Tibial nerve (tissue), 4 donors: ENCODE results near the gene QSOX1. TPM values are rescaled to one million over a fixed set of nuclear protein-coding genes. Genes with fewer than 3 reads are reported as not detected.

Experiments
- DNase-seq, 2 donors: peaks; one replicate each; pipeline ENCODE4 v3.0.0-alpha.2; 2019; ENCODE audit warnings: low spot score in 2 of 2
- H3K27ac ChIP-seq, 4 donors: fragments of 200-600 bp; sonication (generic) in 3 of 4; one replicate each; pipeline ENCODE4 v1.5.1; 2017 to 2019; ENCODE audit warnings: mild to moderate bottlenecking in 1 of 4
- H3K27me3 ChIP-seq, 2 donors: fragments of 200-600 bp; sonication (generic) in 1 of 2; one replicate each; pipeline versions ENCODE4 v1.5.1 to v1.6.0; 2017 to 2019
- H3K36me3 ChIP-seq, 3 donors: fragments of 200-600 bp; sonication (generic); one replicate each; pipeline ENCODE4 v1.5.1; 2018 to 2019
- H3K4me1 ChIP-seq, 4 donors: fragments of 200-600 bp; sonication (generic) in 3 of 4; one replicate each; pipeline ENCODE4 v1.5.1; 2017 to 2019
- H3K4me3 ChIP-seq, 4 donors: fragments of 200-600 bp; sonication (generic) in 3 of 4; one replicate each; pipeline ENCODE4 v1.5.1; 2017 to 2019; ENCODE audit warnings: mild to moderate bottlenecking in 1 of 4, moderate library complexity in 1 of 4
- H3K9me3 ChIP-seq, 4 donors: fragments of 200-600 bp; sonication (generic) in 3 of 4; one replicate each; pipeline ENCODE4 v1.5.1; 2017 to 2019
- CTCF ChIP-seq, 5 experiments: fragments of 200-600 bp in 3 of 5; fragments of 450-650 bp in 2 of 5; sonication (generic) in 3 of 5; IDR thresholded peaks; one replicate each; pipeline ENCODE4 v1.5.1; 2016 to 2019; ENCODE audit warnings: antibody characterized with exemption in 5 of 5, mild to moderate bottlenecking in 3 of 5, moderate library complexity in 2 of 5
- EP300 ChIP-seq, 2 donors: sonication (generic); formaldehyde crosslinking; IDR thresholded peaks; one replicate each; pipeline ENCODE4 v1.6.1; 2017; ENCODE audit warnings: antibody characterized with exemption in 2 of 2, mild to moderate bottlenecking in 1 of 2
- POLR2A ChIP-seq, 2 donors: fragments of 450-650 bp; IDR thresholded peaks; one replicate each; pipeline ENCODE4 v1.6.1; 2017; ENCODE audit warnings: antibody characterized with exemption in 2 of 2, mild to moderate bottlenecking in 2 of 2, moderate library complexity in 2 of 2
- WGBS, 2 donors: methylation state at CpG; one replicate each; pipeline ENCODE4 v1.1.5; 2018; 5-methylcytosine and 5-hydroxymethylcytosine counted together
- total RNA-seq, 4 donors: library from RNA; depleted of rRNA; stranded (reverse); fragments of >200 nt; gene quantifications; one replicate each; pipeline ENCODE4 v1.1.0, GENCODE V29; 2016

QSOX1 gene
- total RNA-seq, 4 donors from 2014 or later: 41.0 to 55.5 (median 50.7) TPM

DNA sequence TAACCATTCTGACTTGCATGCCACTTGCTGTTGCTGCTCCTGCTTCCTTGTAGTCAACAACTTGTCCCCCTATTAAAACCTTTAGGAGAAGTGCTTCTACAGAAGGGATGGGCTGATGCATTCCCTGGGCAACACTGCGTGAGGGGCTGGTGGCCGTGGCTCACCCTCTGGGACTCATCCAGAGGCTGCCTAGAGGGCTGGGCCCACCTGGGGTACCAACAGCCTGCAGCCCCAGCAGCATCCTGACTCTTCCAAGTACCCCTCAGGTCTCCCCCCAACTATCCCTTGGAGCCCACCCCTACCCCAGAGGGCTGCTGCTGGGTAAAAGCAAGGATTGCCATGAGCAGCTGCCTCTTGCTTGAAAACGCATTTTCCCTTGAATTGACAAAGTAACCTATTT is 40.7 kb downstream of the QSOX1 start:
- H3K4me3 ChIP-seq: no peak overlapping the region
- no peaks in the 10 kb centered on the region for H3K4me1 ChIP-seq
- H3K36me3 ChIP-seq: peaks cover 0 to 88% (median 0%) of the 10 kb centered on the region in 3 donors
- H3K27me3 ChIP-seq: no peaks in the 10 kb centered on the region
- no peak overlapping the region for H3K27ac ChIP-seq
- no peaks in the 10 kb centered on the region for H3K9me3 ChIP-seq
- no peak for DNase-seq
- whole genome bisulfite sequencing, 2 donors: 94 to 96% methylated on average over 3 of the region's 3 CpGs
- TF ChIP-seq CTCF (IDR thresholded peaks at IDR 0.05): no peak
- no peak for TF ChIP-seq EP300 (IDR thresholded peaks at IDR 0.05)
- no peak for TF ChIP-seq POLR2A (IDR thresholded peaks at IDR 0.05)

- 90 to 92% methylated on average over 5 to 9 of the region's 9 CpGs for WGBS, 2 donors
- Histone ChIP-seq H3K4me1 (no peaks in the 10 kb centered on the region), H3K27me3 (no peaks in the 10 kb centered on the region), H3K4me3 (no peak overlapping the region), H3K9me3 (no peaks in the 10 kb centered on the region), H3K27ac (no peak overlapping the region), H3K36me3 (peaks cover 0 to 83% (median 0%) of the 10 kb centered on the region in 3 donors)
- DNase-seq: no peak
- TF ChIP-seq EP300 (IDR thresholded peaks at IDR 0.05) (no peak), POLR2A (IDR thresholded peaks at IDR 0.05) (no peak), CTCF (IDR thresholded peaks at IDR 0.05) (no peak)
Observed at GRCh38 chr1:180195916-180196315, 41.2 kb downstream of the QSOX1 start.

GRCh38 chr1:180196436-180197003 is 41.9 kb downstream of the QSOX1 start:
- no peaks in the 10 kb centered on the region for H3K4me1 ChIP-seq
- H3K36me3 ChIP-seq: peaks cover 0 to 77% (median 0%) of the 10 kb centered on the region in 3 donors
- no peak for DNase-seq
- WGBS, 2 donors: 83 to 93% methylated on average over 10 of the region's 17 CpGs
- no peak overlapping the region for H3K27ac ChIP-seq
- no peak for TF ChIP-seq CTCF (IDR thresholded peaks at IDR 0.05)
- no peak for TF ChIP-seq EP300 (IDR thresholded peaks at IDR 0.05)
- no peak for TF ChIP-seq POLR2A (IDR thresholded peaks at IDR 0.05)
- H3K4me3 ChIP-seq: no peak overlapping the region
- H3K9me3 ChIP-seq: no peaks in the 10 kb centered on the region
- H3K27me3 ChIP-seq: no peaks in the 10 kb centered on the region

DNA sequence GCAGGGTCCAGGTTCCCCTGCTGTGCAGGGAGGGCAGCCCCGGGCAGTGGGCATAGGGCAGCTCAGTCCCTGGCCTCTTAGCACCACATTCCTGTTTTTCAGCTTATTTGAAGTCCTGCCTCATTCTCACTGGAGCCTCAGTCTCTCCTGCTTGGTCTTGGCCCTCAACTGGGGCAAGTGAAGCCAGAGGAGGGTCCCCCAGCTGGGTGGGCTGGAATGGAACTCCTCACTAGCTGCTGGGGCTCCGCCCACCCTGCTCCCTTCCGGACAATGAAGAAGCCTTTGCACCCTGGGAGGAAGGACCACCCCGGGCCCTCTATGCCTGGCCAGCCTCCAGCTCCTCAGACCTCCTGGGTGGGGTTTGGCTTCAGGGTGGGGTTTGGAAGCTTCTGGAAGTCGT is 42.6 kb downstream of the QSOX1 start:
- peaks cover 0 to 69% (median 0%) of the 10 kb centered on the region in 3 donors for H3K36me3 ChIP-seq
- WGBS, 2 donors: 59 to 80% methylated on average over 4 to 5 of the region's 5 CpGs
- no peak for DNase-seq
- no peak overlapping the region for H3K27ac ChIP-seq
- TF ChIP-seq EP300 (IDR thresholded peaks at IDR 0.05) (no peak), POLR2A (IDR thresholded peaks at IDR 0.05) (no peak), CTCF (IDR thresholded peaks at IDR 0.05) (no peak)
- H3K9me3 ChIP-seq: no peaks in the 10 kb centered on the region
- no peaks in the 10 kb centered on the region for H3K27me3 ChIP-seq
- H3K4me3 ChIP-seq: no peak overlapping the region
- no peaks in the 10 kb centered on the region for H3K4me1 ChIP-seq

GRCh38 chr1:180198196-180198595 is 43.5 kb downstream of the QSOX1 start:
- DNase-seq: no peak
- Histone ChIP-seq H3K4me3 (no peak overlapping the region), H3K27ac (no peak overlapping the region), H3K36me3 (peaks cover 0 to 60% (median 0%) of the 10 kb centered on the region in 3 donors), H3K9me3 (no peaks in the 10 kb centered on the region), H3K27me3 (no peaks in the 10 kb centered on the region), H3K4me1 (no peaks in the 10 kb centered on the region)
- no peak for TF ChIP-seq CTCF (IDR thresholded peaks at IDR 0.05)
- TF ChIP-seq EP300 (IDR thresholded peaks at IDR 0.05): no peak
- no peak for TF ChIP-seq POLR2A (IDR thresholded peaks at IDR 0.05)
- 40 to 75% methylated on average over 3 to 4 of the region's 4 CpGs for WGBS, 2 donors
